HG02970 (cell line): ENCODE measurements around the gene RILP.

Source experiments
- ATAC-seq: cut with Tn5 transposase; IDR thresholded peaks from one replicate; pipeline ENCODE4 v1.9.1; 2021; ENCODE audit warnings: mild to moderate bottlenecking, moderate library complexity, moderate number of reproducible peaks; ENCODE audit not compliant: unreplicated experiment, low FRiP score

The RILP gene

DNA sequence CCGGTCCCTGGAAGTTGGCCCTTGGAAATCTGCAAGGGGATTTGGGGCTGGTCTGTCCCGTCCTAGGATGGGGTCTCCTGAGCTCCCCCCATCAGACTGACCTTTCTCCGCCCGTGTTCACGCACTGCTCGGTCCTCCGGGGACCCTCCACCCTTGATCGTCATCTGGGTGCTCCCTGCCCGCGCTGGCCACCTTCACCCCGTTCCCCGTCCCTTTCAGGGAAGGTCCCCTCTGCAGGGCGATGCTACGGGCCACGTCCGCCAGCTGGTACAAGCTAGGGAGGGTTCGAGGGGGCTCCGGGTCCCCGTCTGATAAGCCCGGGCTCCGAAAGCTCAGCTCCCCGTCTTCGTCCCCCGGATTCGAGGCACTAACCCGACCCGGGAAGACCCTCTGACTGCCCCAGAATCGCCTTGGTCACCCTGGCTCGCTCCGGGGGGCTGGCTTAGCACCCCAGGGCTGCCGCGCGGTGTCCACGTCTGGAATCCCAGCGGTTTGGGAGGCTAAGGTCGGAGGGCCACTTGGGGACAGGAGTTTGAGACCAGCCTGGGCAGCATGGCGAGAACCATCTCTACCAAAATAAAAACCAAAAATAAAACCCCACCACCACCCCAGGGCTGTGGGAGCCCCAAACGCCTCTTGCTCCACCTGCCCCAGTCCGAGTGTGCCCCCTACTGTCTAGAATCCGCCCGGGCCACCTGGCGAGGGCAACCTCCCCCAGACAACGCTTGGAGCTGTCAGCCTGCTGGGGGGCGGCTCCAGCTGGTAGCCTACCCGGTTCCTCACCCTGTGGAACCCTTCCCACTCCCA, 20.0 kb downstream of the RILP start:
- ATAC-seq, result peak; percentile 0

DNA sequence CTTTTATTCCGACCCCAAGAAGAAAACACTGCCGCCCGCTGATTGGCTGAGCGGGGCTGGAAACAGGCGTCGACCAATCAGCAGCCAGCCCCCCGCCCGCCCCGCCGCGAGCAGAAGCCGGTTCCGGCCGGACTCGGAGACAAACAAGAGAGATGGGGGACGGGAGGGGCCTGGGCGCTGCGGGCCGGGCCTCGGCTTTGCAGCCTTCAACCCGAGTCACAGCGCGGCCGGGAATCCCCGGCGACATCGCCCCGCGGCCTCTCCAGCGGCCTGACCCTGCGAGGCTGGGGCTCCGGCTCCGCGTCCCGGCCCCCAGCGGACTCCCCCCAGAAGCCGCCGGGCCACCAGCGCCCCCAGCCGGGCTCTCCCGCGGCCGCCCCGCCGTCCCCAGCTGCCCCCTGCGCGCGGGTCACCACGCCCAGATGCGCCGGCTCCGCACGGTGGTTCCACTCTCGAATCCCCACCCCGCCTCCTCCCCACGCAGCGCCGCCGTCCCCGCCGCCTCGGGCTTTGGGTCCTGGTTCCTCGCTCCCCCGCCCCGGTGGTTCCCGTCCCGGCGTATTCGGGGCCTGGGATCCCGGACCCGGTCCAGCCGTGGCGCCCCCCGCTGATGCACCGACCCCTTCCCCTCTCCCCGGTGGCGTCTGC, 20.7 kb downstream of the RILP start:
- ATAC-seq, result peak; percentile 48

DNA sequence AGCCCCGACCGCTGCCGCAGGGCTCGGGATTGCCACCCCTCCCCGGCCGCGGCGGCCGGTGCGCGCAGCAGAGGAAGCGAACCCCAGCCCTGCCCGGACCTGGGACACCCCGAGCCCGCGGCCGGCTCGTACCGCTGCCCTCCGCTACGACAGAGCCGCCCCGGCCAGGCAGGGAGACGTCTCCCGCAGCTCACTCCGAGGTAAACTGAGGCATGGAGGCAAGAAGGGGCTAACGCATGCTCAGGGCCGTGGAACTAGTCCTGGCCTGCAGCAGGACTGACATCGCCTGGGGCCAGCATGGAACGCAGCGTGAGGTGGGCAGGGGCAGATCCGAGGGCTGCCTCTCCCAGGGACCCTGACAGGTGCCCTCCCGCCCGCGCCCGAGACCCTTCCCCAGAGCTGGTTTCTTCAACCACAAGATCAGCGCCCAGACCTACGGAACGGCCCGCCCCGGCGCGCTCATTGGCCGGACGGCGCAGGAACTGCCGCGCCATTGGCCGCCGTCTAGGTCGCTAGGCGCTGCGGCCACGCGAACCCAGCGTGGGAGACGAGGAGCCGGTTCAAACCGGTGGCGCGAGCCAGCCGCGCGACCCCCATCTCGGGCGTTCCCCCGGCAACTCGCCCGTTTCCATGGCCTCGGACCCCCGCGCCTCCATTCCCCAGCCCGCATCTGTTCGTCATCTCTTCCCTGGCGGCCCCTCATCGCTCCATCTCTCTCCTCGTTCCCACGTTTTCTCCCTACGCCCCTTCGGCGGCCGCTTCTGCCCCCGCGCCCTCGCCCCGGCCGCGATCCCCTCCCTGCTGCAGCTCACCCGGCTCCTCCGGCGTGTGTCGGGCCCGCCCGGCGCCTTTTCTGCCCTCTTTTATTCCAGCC, 21.4 kb downstream of the RILP start, which contains the start of gene SLC43A2:
Gene SLC43A2, minus strand, starts transcription at position 853 of the 874 bp plus-strand sequence. CDS start 960 bp downstream, outside the sequence.
- ATAC-seq, result peak; percentile 45

DNA sequence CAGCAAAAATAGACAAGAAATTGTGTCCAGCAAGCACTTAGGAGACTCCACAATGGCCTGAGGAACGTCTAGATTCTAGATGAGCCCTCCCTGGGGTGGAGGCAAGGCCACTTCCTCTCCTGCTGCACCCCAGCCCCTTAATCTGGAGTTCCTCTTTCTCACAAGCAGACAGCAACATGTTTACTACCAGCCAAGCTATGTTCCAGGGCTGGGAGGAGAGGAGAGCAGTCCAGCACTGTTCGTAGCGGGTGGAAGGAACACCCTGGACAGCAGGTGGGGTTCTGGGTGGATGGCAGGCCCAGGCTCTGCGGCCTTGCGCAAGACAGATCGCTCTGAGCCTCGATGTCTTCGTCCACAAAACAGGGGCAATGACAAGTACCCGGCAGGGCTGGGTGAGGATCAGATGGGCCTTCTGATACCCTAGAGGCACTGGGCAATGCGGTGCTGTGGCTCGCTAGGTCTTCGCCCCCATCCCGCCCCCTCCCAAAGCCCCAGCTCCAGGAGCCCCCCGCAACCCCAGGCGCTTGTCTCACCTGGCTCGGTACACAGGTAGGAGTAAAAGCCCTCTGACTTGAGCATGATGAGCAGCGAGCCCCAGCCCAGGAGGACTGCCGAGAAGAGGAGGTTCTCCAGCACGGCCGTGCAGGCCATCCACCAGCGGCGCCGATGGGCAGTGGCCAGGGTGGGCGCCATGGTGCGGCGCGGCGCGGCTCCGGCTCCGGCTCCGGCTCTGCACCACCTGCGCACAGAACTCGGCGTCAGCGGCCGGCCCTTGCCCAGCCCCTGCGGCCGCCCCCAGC, 22.3 kb downstream of the RILP start:
- no peak for ATAC-seq

DNA sequence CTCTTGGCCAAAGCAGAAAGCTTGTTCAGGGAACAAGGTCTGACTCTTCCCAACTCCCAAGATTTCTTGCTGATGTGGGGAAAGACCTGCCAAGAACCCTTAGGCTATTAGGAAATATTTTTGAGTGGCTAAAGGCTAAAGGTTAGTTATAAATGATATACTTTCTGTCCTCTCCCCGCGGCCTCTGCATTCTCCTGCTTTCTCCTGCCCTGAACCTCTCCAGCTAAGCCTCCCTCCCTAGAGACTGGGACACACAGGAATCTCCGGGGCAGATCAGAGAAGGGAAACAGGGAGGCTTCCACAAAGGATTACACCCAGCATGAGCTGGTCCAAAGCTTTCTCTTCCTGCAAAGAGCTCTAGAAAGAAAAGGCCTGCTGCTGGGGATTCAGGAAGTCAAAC, 23.3 kb downstream of the RILP start:
- no peak for ATAC-seq

DNA sequence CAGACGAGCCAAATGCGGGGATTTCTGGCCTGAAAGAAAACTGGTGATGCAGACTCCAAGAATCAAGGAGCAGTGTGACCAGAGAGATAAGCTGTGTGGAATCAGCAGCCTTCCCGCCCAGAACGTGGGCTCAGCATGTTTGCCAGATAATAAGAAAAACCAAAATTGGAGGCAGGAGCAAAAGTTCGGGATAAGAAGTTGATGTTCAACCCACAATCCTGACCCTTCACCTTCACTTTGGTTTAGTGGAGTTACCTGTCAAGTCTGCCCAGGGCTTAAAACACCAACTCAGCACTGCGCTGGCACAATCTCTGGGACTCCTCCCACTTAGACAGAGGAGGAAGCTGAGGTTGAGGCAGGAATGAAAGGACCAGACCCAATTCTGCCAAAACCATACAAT, 24.1 kb downstream of the RILP start:
- ATAC-seq, result no peak

DNA sequence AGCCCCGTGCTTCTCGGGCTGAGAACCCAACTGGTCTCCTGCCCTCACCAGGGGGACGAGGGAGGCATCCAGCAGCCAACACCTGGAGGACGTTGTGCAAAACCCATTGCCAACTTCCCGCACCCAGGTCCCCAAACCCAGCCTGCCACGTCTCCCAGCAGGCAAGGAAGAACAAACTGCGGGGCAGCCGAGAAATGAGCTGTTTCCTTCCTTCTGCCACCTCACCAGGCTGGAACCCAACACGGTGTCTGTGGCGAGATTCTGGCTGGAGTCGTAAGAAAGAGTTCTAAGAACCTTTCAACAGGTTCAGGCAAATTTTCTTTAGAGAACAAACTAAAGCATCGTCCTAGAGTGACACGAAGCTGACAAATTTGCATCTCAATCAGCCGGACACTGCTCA, 24.6 kb downstream of the RILP start:
- ATAC-seq, result no peak

DNA sequence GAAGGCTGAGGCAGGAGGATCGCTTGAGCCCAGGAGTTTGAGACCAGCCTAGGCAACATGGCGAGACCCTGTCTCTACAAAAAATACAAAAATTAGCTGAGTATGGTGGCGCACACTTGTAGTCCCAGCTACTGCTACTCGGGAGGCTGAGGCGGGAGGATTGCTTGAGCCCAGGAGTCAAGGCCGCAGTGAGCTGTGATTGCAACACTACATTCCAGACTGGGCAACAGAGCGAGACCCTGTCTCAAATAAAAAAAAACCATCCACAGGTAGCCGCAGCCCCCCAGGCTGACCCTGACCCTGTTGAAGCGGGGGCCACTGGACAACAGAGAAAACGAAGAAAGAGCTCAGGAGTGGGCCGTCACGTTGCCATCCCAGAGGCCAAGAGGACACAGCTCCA, 25.0 kb downstream of the RILP start:
- no peak for ATAC-seq

DNA sequence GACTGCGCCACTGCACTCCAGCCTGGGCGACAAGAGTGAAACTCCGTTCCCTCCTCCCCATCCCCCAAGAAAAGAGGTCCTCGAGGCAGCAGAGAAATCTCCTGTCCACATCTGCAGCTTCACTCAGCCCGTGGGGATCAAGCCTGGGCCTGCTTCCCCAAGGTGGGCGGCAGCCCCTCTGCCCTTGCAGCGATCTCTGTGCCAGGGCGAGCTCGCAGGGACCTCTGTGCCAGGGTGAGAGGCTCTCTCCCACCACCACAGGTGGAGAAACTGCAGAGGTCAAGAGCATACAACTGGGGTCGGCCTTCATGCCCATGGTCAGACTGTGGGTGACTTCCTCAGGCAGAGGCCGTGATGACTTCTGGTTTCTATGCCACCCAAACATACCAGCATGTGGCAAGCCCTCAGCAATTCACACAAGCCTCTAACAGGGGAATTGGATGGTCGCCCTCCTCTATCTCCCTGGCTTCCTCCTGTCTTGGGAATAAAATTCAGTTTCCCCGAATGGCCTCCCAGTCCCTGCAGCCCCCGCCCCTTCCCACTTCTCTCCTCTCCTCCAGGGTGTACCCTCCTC, 26.5 kb downstream of the RILP start:
- no peak for ATAC-seq

DNA sequence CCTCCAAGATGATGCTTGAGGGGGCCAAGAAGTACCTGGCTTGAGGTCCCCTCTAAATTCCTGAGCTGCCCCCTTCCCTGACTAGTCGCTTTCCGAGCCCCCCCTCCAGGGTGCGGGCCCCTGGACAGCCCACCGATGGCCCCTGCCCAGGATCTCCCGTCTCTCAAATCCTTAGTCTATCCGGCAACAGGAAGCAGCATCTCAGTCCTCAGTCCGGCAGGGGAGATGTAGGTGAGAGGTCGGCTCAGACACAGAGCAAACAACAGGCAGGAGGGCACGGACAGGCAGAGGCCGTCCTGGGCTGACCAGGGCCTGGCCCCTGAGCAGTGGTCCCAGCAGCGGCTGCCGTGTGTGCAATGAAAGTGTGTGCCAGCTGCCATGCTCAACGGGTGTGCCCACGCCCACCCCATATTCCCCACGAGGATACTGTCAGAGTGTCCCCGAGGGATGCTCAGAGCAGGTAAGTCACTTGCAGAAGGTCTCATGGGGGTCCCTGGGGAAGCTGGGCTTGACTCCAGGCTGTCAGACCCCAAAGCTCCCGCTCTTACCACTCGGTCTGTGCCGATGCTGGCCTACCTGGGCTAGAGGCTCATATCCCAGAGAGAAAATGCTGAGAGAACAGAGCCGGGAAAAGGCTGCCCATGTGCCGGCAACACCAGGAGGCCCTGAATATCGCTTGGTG, 28.3 kb downstream of the RILP start:
- no peak for ATAC-seq

DNA sequence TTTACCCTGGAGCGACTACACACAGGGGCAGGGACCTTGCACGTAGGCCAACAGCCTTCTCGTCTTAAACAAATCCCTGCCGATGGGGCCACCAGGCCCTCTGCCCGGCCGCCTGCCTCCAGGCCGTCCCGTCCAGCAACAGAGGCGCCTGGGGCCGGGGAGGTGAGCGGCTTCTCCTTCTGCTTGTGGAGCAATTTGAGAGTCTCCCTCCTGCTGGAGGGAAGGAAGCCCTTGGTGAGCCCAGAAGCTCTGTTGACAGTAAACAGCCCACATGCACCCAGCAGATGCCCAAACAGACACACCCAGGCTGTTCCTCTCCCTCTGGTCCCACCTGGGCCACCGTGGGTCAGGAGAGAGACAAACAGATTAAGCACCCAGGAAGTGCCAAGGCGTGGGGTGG, 29.2 kb downstream of the RILP start:
- ATAC-seq, result no peak

DNA sequence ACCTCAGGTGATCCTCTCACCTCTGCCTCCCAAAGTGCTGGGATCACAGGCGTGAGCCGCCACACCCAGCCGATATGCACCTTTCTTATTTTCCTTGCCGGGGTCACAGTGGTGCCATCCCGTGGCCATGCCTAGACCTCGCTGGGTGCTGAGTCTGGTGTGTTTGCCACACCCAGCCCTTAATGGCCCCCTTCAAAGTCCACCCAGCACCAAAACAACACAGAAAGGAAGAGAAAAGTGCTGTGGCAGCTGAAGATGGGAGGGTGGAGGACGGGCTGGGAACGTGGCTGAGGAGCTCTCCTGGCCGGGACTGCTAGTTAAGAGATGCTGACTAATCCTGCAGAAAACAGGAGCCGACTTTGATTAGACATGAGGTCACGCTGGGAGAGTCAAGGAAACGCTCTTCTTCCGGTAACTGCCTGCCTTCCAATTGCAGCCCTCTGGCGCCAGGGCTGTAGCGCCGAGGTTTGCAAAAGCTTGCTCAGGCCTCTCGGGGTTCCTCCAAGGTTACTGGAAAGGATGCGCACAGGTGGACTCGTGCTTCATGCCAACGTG, 32.0 kb downstream of the RILP start:
- ATAC-seq, result no peak

DNA sequence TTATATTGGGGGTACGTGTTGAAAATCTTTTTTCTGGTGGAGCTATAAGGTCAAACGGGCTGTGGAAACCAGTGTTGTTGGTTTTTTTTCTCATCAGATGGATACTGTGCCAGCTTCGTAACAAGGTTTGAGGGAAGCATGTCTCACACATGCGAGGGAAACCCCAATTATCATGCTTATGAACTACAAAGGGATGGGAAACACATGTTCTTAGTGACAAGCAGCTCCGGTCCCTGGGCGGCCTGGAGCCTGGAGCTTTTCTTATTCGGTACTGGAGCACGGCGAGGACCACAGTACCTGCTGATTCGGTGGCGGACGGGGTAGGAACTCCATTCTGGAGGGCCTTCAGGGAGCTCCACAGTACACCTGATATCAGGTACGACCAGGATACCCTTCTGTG, 33.6 kb downstream of the RILP start:
- no peak for ATAC-seq

DNA sequence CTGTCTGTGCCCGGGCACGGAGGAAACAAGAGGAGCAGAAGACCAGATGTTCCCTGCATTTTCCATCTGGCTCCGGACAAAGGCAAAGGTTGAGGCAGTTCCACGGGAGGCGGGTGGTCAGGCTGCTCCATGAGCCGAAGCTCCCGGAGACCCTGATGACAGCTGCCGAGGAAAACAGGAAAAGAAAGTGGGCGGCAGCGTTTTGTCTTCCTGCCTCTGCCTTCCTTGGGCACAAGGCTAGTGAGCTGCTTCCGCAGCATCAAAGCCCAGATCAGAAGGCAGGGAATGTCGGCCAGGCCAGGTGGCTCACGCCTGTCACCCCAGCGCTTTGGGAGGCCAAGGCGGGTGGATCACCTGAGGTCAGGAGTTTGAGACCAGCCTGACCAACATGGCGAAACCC, 37.3 kb downstream of the RILP start:
- no peak for ATAC-seq

DNA sequence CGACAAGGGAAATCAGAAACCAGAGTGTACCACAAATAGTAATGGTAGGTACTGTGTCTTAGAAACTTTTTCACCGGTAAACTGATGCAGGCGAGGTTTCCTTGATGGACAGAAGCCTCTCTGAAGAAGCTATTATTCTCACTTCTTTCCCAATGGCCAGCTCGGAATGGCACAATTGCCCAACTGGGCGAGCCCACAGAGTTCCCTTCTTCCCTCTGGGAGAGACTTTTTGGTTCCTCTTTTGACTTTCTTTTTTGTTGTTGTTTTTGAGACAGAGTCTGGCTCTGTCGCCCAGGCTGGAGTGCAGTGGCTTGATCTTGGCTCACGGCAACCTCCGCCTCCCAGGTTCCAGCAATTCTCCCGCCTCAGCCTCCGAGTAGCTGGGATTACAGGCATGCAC, 38.0 kb downstream of the RILP start:
- ATAC-seq, result no peak

DNA sequence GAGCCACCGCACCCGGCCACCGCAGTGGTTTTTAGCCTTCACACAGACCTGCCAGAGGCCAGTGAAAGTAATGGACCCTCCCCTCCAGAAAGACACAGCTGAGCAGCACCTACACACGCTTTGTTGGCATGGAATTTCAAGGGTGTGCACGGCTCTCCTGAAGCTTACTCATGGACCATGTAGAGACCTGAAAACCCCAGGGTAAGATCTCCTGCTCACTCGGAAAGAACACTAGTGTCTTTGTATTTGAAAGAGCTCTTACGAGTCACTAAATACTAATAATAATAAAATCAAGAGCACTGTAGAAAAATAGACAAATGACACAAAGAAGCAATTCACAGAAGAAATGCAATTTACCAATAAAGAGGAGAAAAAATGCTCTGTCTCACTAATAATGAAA, 41.0 kb downstream of the RILP start:
- ATAC-seq, result no peak

DNA sequence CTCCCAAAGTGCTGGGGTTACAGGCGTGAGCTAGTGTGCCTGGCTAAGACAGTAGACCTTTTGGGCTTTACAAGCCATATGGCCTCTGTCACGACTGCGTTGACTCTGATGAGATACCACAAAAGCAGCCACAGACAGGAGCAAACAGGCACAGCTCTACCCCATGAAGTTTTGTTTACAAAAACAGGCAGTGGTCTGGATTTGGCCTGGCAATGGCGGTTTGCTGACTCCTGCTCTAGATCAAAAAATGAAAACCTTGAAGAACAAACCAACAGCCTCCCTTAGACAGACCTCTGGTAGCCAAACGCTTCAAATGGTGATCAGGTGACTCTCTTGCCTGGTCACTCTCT, 41.7 kb downstream of the RILP start:
- no peak for ATAC-seq

DNA sequence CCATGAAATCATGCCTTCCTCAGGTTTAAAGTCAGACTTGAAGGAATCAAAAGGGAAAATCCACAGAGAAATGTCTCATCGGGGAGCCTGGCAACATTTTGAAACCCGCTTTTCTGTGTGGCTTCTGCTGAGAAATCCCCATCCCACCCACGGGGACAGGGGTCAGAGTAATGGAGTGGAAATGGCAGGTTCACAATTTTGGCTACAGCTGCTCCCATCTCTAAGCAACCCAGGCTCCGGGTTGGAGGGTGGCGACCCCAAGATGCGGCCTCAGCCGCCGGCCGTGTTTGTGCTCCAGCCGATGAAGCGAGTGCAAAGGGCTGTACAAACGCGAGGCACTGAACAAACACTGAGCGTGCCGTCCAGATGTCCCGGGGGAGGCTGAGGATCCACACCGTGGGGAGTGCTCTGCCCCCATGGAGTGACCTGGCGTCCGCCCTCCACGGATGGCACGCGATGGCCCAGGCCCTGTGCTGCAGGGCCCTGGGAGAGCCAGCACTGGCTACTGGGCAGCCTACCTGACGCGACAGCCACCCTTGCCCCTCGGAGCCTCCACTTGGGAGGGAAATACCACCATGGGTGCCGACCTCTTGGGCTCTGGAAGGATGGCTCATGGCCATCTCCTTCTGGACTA, 43.2 kb downstream of the RILP start:
- no peak for ATAC-seq
